NCI-H2107 treated with DMSO at 0.1 percent for 48 hours (cell line): ENCODE data around the gene INF2.
A peak's percentile ranks its signal among the peaks of the same experiment; 100 is the strongest.
"Not testable (repeated sequence)": the region's sequence is repeated elsewhere in the genome, so short reads cannot be mapped to it uniquely, and the experiment has no call there.

Experiments
- DNase-seq: peaks from one replicate; lab custom pipeline; 2025; ENCODE audit not compliant: unreplicated experiment; lab: John Stamatoyannopoulos, UW

Gene INF2

GRCh38 chr14:104689109-104689880 lies at the start of gene INF2:
TSS of gene INF2 (plus strand) at chr14:104689618. CDS start at chr14:104701366, 11,748 bp downstream.
- no peak for DNase-seq

GRCh38 chr14:104639885-104640548 lies 49.4 kb upstream of the INF2 start:
- peak; percentile 61 for DNase-seq

GRCh38 chr14:104640681-104641080 lies 48.7 kb upstream of the INF2 start:
- DNase-seq: no peak

GRCh38 chr14:104641753-104642539 lies 47.5 kb upstream of the INF2 start:
- DNase-seq: no peak

- no peak for DNase-seq
Measured at GRCh38 chr14:104642540-104642868, 46.9 kb upstream of the INF2 start.

- no peak for DNase-seq
Measured at GRCh38 chr14:104643306-104643705, 46.1 kb upstream of the INF2 start.

GRCh38 chr14:104644091-104644635 lies 45.3 kb upstream of the INF2 start:
- no peak for DNase-seq

- no peak for DNase-seq
Measured at GRCh38 chr14:104644656-104645378, 44.6 kb upstream of the INF2 start.

GRCh38 chr14:104647467-104648043 lies 41.9 kb upstream of the INF2 start:
- no peak for DNase-seq

- DNase-seq: no peak
Measured at GRCh38 chr14:104650057-104650980, 39.1 kb upstream of the INF2 start.

GRCh38 chr14:104650981-104651875 lies 38.2 kb upstream of the INF2 start:
- no peak for DNase-seq

GRCh38 chr14:104651876-104652260 lies 37.5 kb upstream of the INF2 start:
- DNase-seq: no peak

GRCh38 chr14:104652386-104652785 lies 37.0 kb upstream of the INF2 start:
- no peak for DNase-seq

GRCh38 chr14:104653130-104653920 lies 36.1 kb upstream of the INF2 start:
- not testable (repeated sequence) for DNase-seq

GRCh38 chr14:104654119-104654518 lies 35.3 kb upstream of the INF2 start:
- no peak for DNase-seq

GRCh38 chr14:104655128-104655848 lies 34.1 kb upstream of the INF2 start:
- DNase-seq: no peak
